Right renal cortex interstitium (tissue), 3 donors: Measurements from ENCODE around the gene POLD1. TPM values are rescaled to one million over a fixed set of nuclear protein-coding genes. Genes with fewer than 3 reads are reported as not detected.

Experiments used
- DNase-seq, 3 donors: peaks; one replicate each; pipeline ENCODE4 v3.0.0-alpha.2; 2013; ENCODE audit warnings: low read depth in 3 of 3, low spot score in 2 of 3
- polyA plus RNA-seq, 3 donors: library from polyadenylated mRNA; unstranded; fragments of 120-200 nt; gene quantifications; one replicate each; pipeline ENCODE4 v1.2.1, GENCODE V29; 2013; ENCODE audit not compliant: insufficient read length in 3 of 3

The POLD1 gene
- polyA plus RNA-seq, 3 donors: 20.7 to 22.8 (median 21.6) TPM

GRCh38 chr19:50362656-50363424, 21.3 kb upstream of the POLD1 start:
- DNase-seq: no peak

- no peak for DNase-seq
These were observed 18.5 kb upstream of the POLD1 start, which contains the start of gene NAPSA for GRCh38 chr19:50365434-50366306. Gene NAPSA, minus strand, starts transcription at chr19:50365639. Its CDS starts 18 bp downstream, at chr19:50365621.

GRCh38 chr19:50368649-50369570, 15.2 kb upstream of the POLD1 start:
- DNase-seq: peak in 1 of 3 donors; percentile 74

GRCh38 chr19:50371914-50372475, 12.2 kb upstream of the POLD1 start:
- DNase-seq: no peak

GRCh38 chr19:50376166-50377050, 7.7 kb upstream of the POLD1 start, which contains the start of gene NR1H2:
Gene NR1H2, plus strand, starts transcription at chr19:50376457. Its CDS starts 1,149 bp downstream, at chr19:50377606.
- peak in 2 of 3 donors; percentile 94 for DNase-seq

- DNase-seq: no peak
These were observed 7.1 kb upstream of the POLD1 start for GRCh38 chr19:50377051-50377461.

- DNase-seq: no peak
These were observed 6.6 kb upstream of the POLD1 start for GRCh38 chr19:50377517-50377916.

- no peak for DNase-seq
These were observed 5.8 kb upstream of the POLD1 start for GRCh38 chr19:50378169-50378862.

- no peak for DNase-seq
These were observed 5.3 kb upstream of the POLD1 start for GRCh38 chr19:50378863-50379236.

GRCh38 chr19:50379602-50380001, 4.5 kb upstream of the POLD1 start:
- no peak for DNase-seq

GRCh38 chr19:50380137-50380536, 4.0 kb upstream of the POLD1 start:
- no peak for DNase-seq

GRCh38 chr19:50380751-50381151, 3.4 kb upstream of the POLD1 start:
- DNase-seq: no peak

GRCh38 chr19:50381881-50382729, 2.0 kb upstream of the POLD1 start:
- DNase-seq: no peak

- DNase-seq: no peak
These were observed 921 bp upstream of the POLD1 start for GRCh38 chr19:50383001-50383851.

GRCh38 chr19:50384685-50385535, 763 bp downstream of the POLD1 start:
- no peak for DNase-seq
